Germinal center (tissue), 1 donor: ENCODE results near the gene PPARA.
"Not testable (repeated sequence)": the region's sequence is repeated elsewhere in the genome, so short reads cannot be mapped to it uniquely, and the experiment has no call there.

ENCODE experiments used
- DNase-seq: peaks from one replicate; pipeline ENCODE4 v3.0.0; 2012; ENCODE audit warnings: mixed read lengths, low spot score

Gene PPARA

GRCh38 chr22:46244771-46245170 is 94.4 kb downstream of the PPARA start:
- DNase-seq, result no peak

- no peak for DNase-seq
These were observed 95.2 kb downstream of the PPARA start for GRCh38 chr22:46245511-46245910.

- no peak for DNase-seq
These were observed 95.9 kb downstream of the PPARA start for GRCh38 chr22:46246178-46246577.

- DNase-seq, result no peak
These were observed 97.2 kb downstream of the PPARA start for GRCh38 chr22:46247443-46247975.

GRCh38 chr22:46250035-46250782 is 99.9 kb downstream of the PPARA start, which contains the start of gene CDPF1:
CDPF1 (minus strand) TSS chr22:46250293; CDS start chr22:46248284, 2,009 bp downstream.
- peak; percentile 94 for DNase-seq

- peak; percentile 20 for DNase-seq
These were observed 100.4 kb downstream of the PPARA start for GRCh38 chr22:46250783-46251125.

GRCh38 chr22:46251266-46251665 is 100.9 kb downstream of the PPARA start:
- DNase-seq, result no peak

- no peak for DNase-seq
These were observed 101.6 kb downstream of the PPARA start for GRCh38 chr22:46251816-46252380.

GRCh38 chr22:46256358-46256958 is 106.1 kb downstream of the PPARA start:
- DNase-seq, result no peak

GRCh38 chr22:46259374-46259773 is 109.0 kb downstream of the PPARA start:
- DNase-seq, result no peak

- DNase-seq, result no peak
These were observed 109.7 kb downstream of the PPARA start for GRCh38 chr22:46260038-46260437.

- DNase-seq, result peak; percentile 37
These were observed 112.3 kb downstream of the PPARA start for GRCh38 chr22:46262449-46263215.

- no peak for DNase-seq
These were observed 112.9 kb downstream of the PPARA start, which contains the start of gene PKDREJ for GRCh38 chr22:46263216-46263590. PKDREJ (minus strand) TSS chr22:46263343; CDS start chr22:46263322, 21 bp downstream.

- DNase-seq, result not testable (repeated sequence)
These were observed 114.2 kb downstream of the PPARA start for GRCh38 chr22:46264520-46264919.

GRCh38 chr22:46265627-46266026 is 115.3 kb downstream of the PPARA start:
- DNase-seq, result not testable (repeated sequence)

GRCh38 chr22:46267431-46268279 is 117.3 kb downstream of the PPARA start, which contains the start of gene TTC38:
TTC38 (plus strand) TSS chr22:46268008; CDS start chr22:46268040, 32 bp downstream.
- DNase-seq, result peak; percentile 81

- no peak for DNase-seq
These were observed 119.2 kb downstream of the PPARA start for GRCh38 chr22:46269564-46269963.

GRCh38 chr22:46272196-46272595 is 121.9 kb downstream of the PPARA start:
- DNase-seq, result no peak

GRCh38 chr22:46272762-46273431 is 122.6 kb downstream of the PPARA start:
- no peak for DNase-seq

- no peak for DNase-seq
These were observed 123.3 kb downstream of the PPARA start for GRCh38 chr22:46273432-46274148.
